ENCODE data around the gene B3GNT5. TPM values are rescaled to one million over a fixed set of nuclear protein-coding genes. Genes with fewer than 3 reads are reported as not detected.

Gene B3GNT5
- total and polyA plus RNA-seq, 2 donors (not counting 1 experiment from before 2014, with no cell fraction given): 0.96 to 1.3 TPM

- TF ChIP-seq EZH2 (IDR thresholded peaks at IDR 0.05; ENCODE audit: low read length, missing control alignments) (no peak), CTCF (conservative IDR thresholded peaks at IDR 0.05 in 1 of 2, IDR thresholded peaks at IDR 0.05 in 1 of 2; ENCODE audit: low read depth in 1 of 2, low read length in 2 of 2) (no peak)
- Histone ChIP-seq H3K4me2 (ENCODE audit: extremely low read depth, insufficient read depth, low read length) (no peak overlapping the region), H3K79me2 (ENCODE audit: control insufficient read depth, insufficient read depth, low read length) (no peaks in the 10 kb centered on the region), H3K36me3 (ENCODE audit: control insufficient read depth, insufficient read depth, low read length) (no peaks in the 10 kb centered on the region), H2AFZ (ENCODE audit: low read length) (no peak overlapping the region), H3K27me3 (ENCODE audit: control insufficient read depth, insufficient read depth, low read length) (no peaks in the 10 kb centered on the region), H3K9ac (ENCODE audit: insufficient read depth, low read length) (no peak overlapping the region), H3K4me1 (ENCODE audit: control insufficient read depth, extremely low read depth, insufficient read depth, low read length) (no peaks in the 10 kb centered on the region), H3K4me3 (replicated peaks in 1 of 4; ENCODE audit: control extremely low read depth in 1 of 4, insufficient read depth in 1 of 4, low read depth in 3 of 4, low read length in 4 of 4) (no peak overlapping the region), H3K9me3 (ENCODE audit: control insufficient read depth, insufficient read depth, low read depth, low read length) (no peaks in the 10 kb centered on the region), H4K20me1 (ENCODE audit: control insufficient read depth, extremely low read depth, insufficient read depth, low read length) (no peaks in the 10 kb centered on the region), H3K27ac (ENCODE audit: insufficient read depth, low read length) (no peak overlapping the region)
- DNase-seq (ENCODE audit: low read depth in 2 of 2): no peak
These were observed 30.3 kb upstream of the B3GNT5 start for GRCh38 chr3:183222631-183223235.

- Histone ChIP-seq H3K79me2 (ENCODE audit: control insufficient read depth, insufficient read depth, low read length) (no peaks in the 10 kb centered on the region), H2AFZ (ENCODE audit: low read length) (no peak overlapping the region), H3K36me3 (ENCODE audit: control insufficient read depth, insufficient read depth, low read length) (no peaks in the 10 kb centered on the region), H3K9ac (ENCODE audit: insufficient read depth, low read length) (no peak overlapping the region), H3K4me1 (ENCODE audit: control insufficient read depth, extremely low read depth, insufficient read depth, low read length) (no peaks in the 10 kb centered on the region), H3K9me3 (ENCODE audit: control insufficient read depth, insufficient read depth, low read depth, low read length) (no peaks in the 10 kb centered on the region), H4K20me1 (ENCODE audit: control insufficient read depth, extremely low read depth, insufficient read depth, low read length) (no peaks in the 10 kb centered on the region), H3K4me3 (replicated peaks in 1 of 4; ENCODE audit: control extremely low read depth in 1 of 4, insufficient read depth in 1 of 4, low read depth in 3 of 4, low read length in 4 of 4) (no peak overlapping the region), H3K27ac (ENCODE audit: insufficient read depth, low read length) (no peak overlapping the region), H3K27me3 (ENCODE audit: control insufficient read depth, insufficient read depth, low read length) (no peaks in the 10 kb centered on the region), H3K4me2 (ENCODE audit: extremely low read depth, insufficient read depth, low read length) (no peak overlapping the region)
- no peak for DNase-seq (ENCODE audit: low read depth in 2 of 2)
- TF ChIP-seq CTCF (conservative IDR thresholded peaks at IDR 0.05 in 1 of 2, IDR thresholded peaks at IDR 0.05 in 1 of 2; ENCODE audit: low read depth in 1 of 2, low read length in 2 of 2) (no peak), EZH2 (IDR thresholded peaks at IDR 0.05; ENCODE audit: low read length, missing control alignments) (no peak)
These were observed 28.7 kb upstream of the B3GNT5 start for GRCh38 chr3:183224180-183224970.

- no peaks in the 10 kb centered on the region for H3K79me2 ChIP-seq (ENCODE audit: control insufficient read depth, insufficient read depth, low read length)
- H3K9ac ChIP-seq (ENCODE audit: insufficient read depth, low read length): no peak overlapping the region
- H2AFZ ChIP-seq (ENCODE audit: low read length): no peak overlapping the region
- TF ChIP-seq EZH2 (IDR thresholded peaks at IDR 0.05; ENCODE audit: low read length, missing control alignments) (no peak), CTCF (conservative IDR thresholded peaks at IDR 0.05 in 1 of 2, IDR thresholded peaks at IDR 0.05 in 1 of 2; ENCODE audit: low read depth in 1 of 2, low read length in 2 of 2) (no peak)
- DNase-seq (ENCODE audit: low read depth in 2 of 2): no peak
- no peak overlapping the region for H3K4me3 ChIP-seq (replicated peaks in 1 of 4; ENCODE audit: control extremely low read depth in 1 of 4, insufficient read depth in 1 of 4, low read depth in 3 of 4, low read length in 4 of 4)
- no peak overlapping the region for H3K4me2 ChIP-seq (ENCODE audit: extremely low read depth, insufficient read depth, low read length)
- no peaks in the 10 kb centered on the region for H3K27me3 ChIP-seq (ENCODE audit: control insufficient read depth, insufficient read depth, low read length)
- H3K27ac ChIP-seq (ENCODE audit: insufficient read depth, low read length): no peak overlapping the region
- no peaks in the 10 kb centered on the region for H3K36me3 ChIP-seq (ENCODE audit: control insufficient read depth, insufficient read depth, low read length)
- H4K20me1 ChIP-seq (ENCODE audit: control insufficient read depth, extremely low read depth, insufficient read depth, low read length): no peaks in the 10 kb centered on the region
- H3K4me1 ChIP-seq (ENCODE audit: control insufficient read depth, extremely low read depth, insufficient read depth, low read length): no peaks in the 10 kb centered on the region
- no peaks in the 10 kb centered on the region for H3K9me3 ChIP-seq (ENCODE audit: control insufficient read depth, insufficient read depth, low read depth, low read length)
These were observed 26.6 kb upstream of the B3GNT5 start for GRCh38 chr3:183226333-183226890.

All from fibroblast of lung (primary cell).